Activated CD4-positive, alpha-beta T cell treated with anti-CD3 and anti-CD28 coated beads, Interleukin-2, amount 10 ng/mL, durations not matched to agents 24 days and 14 days (primary cell): ENCODE measurements around the gene IQSEC1. TPM values are rescaled to one million over a fixed set of nuclear protein-coding genes. Genes with fewer than 3 reads are reported as not detected.
"Not testable (repeated sequence)": the region's sequence is repeated elsewhere in the genome, so short reads cannot be mapped to it uniquely, and the experiment has no call there.

Experiments
- DNase-seq: peaks from one replicate; pipeline ENCODE4 v3.0.0; 2022
- H3K27ac Mint-ChIP-seq: one replicate; pipeline ENCODE4 v1.8.0; 2022; ENCODE audit warnings: mild to moderate bottlenecking, mixed read lengths
- H3K27me3 Mint-ChIP-seq: one replicate; pipeline ENCODE4 v1.8.0; 2022; ENCODE audit warnings: mixed read lengths
- H3K36me3 Mint-ChIP-seq: one replicate; pipeline ENCODE4 v1.8.0; 2022; ENCODE audit warnings: low read depth, mild to moderate bottlenecking, mixed read lengths
- H3K4me1 Mint-ChIP-seq: one replicate; pipeline ENCODE4 v1.8.0; 2021; ENCODE audit warnings: mixed read lengths
- H3K4me3 Mint-ChIP-seq: one replicate; pipeline ENCODE4 v1.8.0; 2022; ENCODE audit warnings: mild to moderate bottlenecking, moderate library complexity, mixed read lengths
- H3K9me3 Mint-ChIP-seq: one replicate; pipeline ENCODE4 v1.8.0; 2021; ENCODE audit warnings: mixed read lengths
- intact Hi-C: fragments of 100-400 bp; cut with micrococcal nuclease; formaldehyde crosslinking; loops from one replicate; pipeline ENCODE4 v1.15.1; 2023
- total RNA-seq: library from RNA; stranded (reverse); gene quantifications from 2 replicates; pipeline ENCODE4 v1.2.3, GENCODE V29; 2022

IQSEC1 gene
- total RNA-seq, 1 donor from 2014 or later, result 22.5 TPM

DNA sequence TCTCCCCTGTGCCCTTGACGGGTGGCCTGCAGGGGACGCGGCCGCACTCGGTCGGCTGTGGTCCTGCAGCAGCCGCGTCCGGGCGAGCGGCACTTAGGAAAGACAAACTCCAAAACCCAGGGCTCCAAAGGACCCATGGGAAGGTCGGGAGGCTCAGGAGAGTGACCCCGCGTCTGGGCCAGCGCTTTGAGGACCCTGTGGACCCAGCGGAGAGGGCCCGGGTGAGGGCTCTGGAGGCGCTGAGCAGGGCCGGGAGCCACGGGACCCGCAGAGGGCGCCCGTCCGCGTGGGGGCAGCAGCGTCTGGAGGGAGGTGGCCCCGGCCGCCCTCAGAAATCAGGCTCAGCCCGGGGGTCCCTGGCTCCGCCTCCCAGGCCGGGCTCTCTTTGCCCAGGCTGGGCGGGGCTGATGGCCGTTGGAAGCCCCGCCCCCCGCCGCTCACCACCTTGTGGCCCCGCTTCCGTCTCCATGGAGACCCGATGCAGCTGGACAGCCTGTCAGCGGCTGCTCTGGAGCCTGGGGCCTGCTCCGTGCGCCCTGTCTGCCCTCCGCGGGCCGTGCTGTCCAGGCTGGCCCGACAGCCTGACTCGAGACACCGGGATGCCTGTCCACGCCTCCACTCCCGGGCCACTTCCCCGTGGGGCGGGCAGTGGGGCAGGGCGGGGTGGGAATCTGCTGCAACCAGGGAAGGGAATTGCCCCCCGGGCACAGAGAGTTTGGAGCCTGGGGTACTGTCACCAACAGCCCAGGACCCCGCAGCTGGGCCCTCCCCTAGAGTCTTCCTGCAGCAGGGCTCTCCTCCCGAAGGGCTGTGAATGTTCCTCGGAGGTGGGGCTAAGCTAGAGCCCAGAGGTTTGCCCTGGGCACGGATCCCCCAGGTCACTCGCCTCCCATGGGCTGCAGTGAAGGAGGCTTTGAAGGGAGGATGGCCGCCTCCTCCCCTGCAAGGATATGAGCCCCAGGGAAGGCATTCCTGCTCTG, 197.1 kb downstream of the IQSEC1 start:
- Mint-ChIP-seq H3K36me3 (no peaks in the 10 kb centered on the region), H3K9me3 (no peaks in the 10 kb centered on the region), H3K4me1 (no peaks in the 10 kb centered on the region), H3K4me3 (no peak overlapping the region), H3K27me3 (peaks cover 19% of the 10 kb centered on the region), H3K27ac (no peak overlapping the region)
- DNase-seq, result peak; percentile 67
- intact Hi-C loops, result no loop called here

DNA sequence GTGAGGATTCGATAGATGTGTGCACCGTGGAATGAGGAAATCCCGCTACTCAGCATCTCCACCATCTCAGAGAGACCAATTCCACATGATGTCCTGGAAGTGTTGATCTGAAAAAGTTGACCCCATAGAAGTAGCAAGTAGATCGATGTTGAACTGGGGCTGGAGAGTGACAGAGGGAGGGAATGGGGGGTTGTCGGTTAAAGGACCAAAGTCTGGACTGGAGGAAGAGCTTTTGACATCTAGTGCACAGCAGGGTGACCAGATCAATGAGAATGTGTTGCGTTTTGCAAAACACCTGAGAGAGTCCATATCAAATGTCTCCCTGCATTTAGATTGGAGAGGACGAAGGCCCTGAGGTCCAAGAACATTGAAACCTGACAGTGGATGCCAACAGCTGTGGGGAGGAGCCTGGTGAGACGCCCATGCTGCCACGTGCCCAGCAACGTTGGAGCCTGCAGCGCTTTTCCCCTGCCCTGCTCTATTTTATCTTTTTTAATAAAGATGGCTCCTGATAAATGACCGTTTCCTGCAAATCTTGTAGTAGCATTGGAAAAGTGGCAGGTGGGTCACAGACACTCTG, 201.7 kb downstream of the IQSEC1 start:
- intact Hi-C loops, result no loop called here
- H3K27ac Mint-ChIP-seq, result no peak overlapping the region
- no peaks in the 10 kb centered on the region for H3K36me3 Mint-ChIP-seq
- H3K27me3 Mint-ChIP-seq, result peaks cover 36% of the 10 kb centered on the region
- peaks cover 12% of the 10 kb centered on the region for H3K4me1 Mint-ChIP-seq
- H3K9me3 Mint-ChIP-seq, result no peaks in the 10 kb centered on the region
- DNase-seq, result no peak
- H3K4me3 Mint-ChIP-seq, result no peak overlapping the region

DNA sequence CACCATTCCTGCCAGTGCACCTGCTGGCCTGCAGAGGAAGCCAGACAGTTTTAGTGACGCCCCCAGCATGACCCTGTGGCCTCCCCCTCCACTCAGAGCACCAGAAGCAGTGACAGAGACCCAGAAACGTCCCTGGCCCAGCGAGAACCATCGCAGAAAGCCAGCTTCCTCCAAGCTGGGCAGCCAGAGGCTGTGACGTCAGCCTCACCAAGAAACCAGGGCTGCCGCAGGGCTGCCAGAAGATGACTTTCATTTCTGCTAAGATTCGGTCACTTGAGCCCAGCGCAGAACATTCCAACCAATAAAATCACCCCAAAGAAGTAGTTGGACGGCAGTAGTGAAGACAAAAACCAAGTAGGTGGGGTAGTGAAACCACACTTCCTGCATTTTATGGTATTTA, 202.3 kb downstream of the IQSEC1 start:
- Mint-ChIP-seq H3K27me3 (peaks cover 36% of the 10 kb centered on the region), H3K4me1 (peaks cover 12% of the 10 kb centered on the region), H3K4me3 (peak overlapping the region; percentile 50), H3K27ac (no peak overlapping the region), H3K36me3 (no peaks in the 10 kb centered on the region), H3K9me3 (no peaks in the 10 kb centered on the region)
- intact Hi-C loops, result no loop called here
- peak; percentile 69 for DNase-seq

DNA sequence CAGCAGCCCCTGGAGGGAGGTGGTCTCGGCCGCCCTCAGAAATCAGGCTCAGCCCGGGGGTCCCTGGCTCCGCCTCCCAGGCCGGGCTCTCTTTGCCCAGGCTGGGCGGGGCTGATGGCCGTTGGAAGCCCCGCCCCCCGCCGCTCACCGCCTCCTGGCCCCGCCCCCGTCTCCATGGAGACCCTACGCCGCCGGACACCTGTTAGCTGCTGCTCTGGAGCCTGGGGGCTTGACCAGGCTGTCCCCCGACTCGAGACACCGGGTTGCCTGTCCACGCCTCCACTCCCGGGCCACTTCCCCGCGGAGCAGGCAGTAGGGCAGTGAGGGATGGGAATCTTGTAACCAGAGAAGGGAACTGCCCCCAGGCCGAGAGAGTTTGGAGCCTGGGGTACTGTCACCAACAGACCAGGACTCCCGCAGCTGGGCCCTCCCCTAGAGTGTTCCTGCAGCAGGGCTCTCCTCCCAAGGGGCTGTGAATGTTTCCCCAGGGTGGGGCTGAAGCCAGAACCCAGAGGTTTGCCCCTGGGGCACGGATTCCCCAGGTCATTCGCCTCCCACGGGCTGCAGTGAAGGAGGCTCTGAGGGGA, 204.1 kb downstream of the IQSEC1 start:
- Mint-ChIP-seq H3K4me1 (peaks cover 12% of the 10 kb centered on the region), H3K9me3 (peaks cover 5% of the 10 kb centered on the region)
- peak; percentile 80 for DNase-seq

DNA sequence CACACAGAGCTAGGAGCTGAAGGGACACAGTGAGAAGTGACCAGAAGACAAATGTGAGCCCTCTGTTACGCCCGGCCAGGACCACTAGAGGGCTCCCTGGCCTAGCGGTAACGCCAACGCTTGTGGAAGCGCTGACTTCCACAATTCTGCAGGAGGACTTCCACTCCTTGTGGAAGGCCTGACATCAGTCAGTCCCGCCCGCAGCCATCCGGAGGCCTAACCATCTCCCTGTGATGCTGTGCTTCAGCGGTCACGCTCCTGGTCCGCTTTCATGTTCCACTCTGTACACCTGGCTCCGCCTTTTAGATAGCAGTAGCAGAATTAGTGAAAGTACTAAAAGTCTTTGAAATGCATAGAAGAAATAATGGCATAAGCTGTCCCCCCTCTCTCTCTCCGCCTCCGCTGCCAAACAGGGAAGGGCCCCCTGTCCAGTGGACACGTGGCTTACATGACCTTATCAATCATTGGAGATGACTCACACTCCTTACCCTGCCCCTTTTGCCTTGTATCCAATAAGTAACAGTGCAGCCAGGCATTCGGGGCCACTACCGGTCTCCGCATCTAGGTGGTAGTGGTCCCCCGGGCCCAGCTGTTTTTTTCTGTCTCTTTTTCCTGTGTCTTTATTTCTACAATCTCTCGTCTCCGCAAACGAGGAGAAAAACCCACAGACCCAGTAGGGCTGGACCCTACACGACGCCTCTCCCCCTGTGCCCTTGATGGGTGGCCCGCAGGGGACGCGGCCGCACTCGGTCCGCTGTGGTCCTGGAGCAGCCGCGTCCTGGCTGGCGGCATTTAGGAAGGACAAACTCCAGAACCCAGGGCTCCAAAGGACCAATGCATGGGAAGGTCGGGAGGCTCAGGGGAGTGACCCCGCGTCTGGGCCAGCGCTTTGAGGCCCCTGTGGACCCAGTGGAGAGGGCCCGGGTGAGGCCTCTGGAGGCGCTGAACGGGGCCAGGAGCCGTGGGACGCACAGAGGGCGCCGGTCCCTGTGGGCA, 204.9 kb downstream of the IQSEC1 start:
- Mint-ChIP-seq H3K4me3 (peak overlapping the region; percentile 79), H3K36me3 (no peaks in the 10 kb centered on the region), H3K9me3 (peaks cover 5% of the 10 kb centered on the region), H3K27me3 (peaks cover 31% of the 10 kb centered on the region), H3K4me1 (peaks cover 12% of the 10 kb centered on the region), H3K27ac (peak overlapping the region; percentile 29)
- peak; percentile 88 for DNase-seq
- intact Hi-C loops, result loop anchor here (1.0 kb wide), 3 partner anchors 24 to 116 kb away; no protein-coding TSS in a partner anchor

More for the DNA sequence above, 204.1 kb downstream of the IQSEC1 start:
- Mint-ChIP-seq H3K4me3 (peak overlapping the region; percentile 79), H3K27ac (no peak overlapping the region), H3K27me3 (peaks cover 34% of the 10 kb centered on the region), H3K36me3 (no peaks in the 10 kb centered on the region)
- intact Hi-C loops, result no loop called here

DNA sequence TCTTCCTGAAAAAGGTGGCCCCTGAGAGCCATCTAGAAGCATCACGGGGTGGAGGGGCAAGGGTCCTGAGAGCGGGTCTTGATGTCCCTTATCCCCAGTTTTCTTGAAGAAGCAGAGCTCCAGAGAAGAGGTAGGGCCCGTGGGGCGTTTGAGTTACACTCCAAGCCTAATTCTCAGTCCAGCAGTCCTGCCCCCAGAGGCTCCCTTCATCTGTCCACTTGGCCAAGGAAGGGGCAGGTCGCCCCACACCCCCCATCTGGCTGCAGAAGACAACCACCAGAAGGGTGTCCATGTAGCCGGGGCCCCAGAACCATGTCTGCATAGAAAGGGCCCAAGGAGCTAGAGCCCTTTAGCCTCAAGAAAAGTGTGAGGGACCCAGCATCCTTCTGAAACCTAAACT, 206.4 kb downstream of the IQSEC1 start:
- Mint-ChIP-seq H3K27me3 (peaks cover 29% of the 10 kb centered on the region), H3K4me3 (no peak overlapping the region), H3K27ac (no peak overlapping the region), H3K9me3 (peaks cover 5% of the 10 kb centered on the region), H3K4me1 (peaks cover 12% of the 10 kb centered on the region), H3K36me3 (no peaks in the 10 kb centered on the region)
- no peak for DNase-seq
- intact Hi-C loops, result no loop called here

DNA sequence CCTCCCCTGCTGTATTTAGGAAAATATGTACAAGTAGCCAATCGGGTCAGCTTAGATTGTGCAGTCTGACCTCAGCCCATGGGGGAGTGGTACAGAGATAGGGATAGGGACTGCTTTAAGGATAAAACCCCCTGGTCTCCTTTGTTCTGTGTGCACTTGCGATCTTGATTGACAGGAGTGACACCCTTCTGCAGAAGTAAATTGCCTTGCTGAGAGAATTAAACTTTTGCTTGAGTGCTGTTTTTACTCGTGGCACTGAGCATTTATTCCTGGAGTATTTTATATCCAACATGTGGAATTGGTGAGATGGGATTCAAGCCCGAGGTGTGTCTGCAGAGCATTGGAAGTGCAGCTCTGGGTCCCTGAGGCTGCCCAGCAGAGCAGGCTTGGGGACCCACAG, 208.0 kb downstream of the IQSEC1 start:
- no peaks in the 10 kb centered on the region for H3K36me3 Mint-ChIP-seq

DNA sequence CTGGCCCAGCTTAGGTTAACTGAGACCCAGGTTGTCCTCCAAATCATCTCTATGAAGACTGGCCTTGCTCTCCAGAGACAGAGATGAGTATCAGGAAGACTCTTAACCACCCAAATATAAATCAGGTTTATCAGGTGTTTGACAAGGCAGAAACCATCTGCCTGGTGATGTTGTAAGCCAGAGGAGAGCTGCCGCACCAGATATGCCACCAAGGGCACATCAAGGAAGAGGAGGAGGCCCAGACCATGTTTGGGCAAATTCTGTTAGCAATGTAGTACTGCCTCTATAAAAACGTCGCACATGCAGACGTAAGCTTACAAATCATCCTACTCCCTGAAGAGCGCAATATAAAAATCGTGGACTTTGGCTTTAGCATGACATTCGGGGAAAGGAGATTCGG, 210.8 kb downstream of the IQSEC1 start:
- Mint-ChIP-seq H3K9me3 (peaks cover 5% of the 10 kb centered on the region), H3K4me3 (no peak overlapping the region), H3K36me3 (no peaks in the 10 kb centered on the region), H3K4me1 (no peaks in the 10 kb centered on the region), H3K27ac (no peak overlapping the region), H3K27me3 (peaks cover 12% of the 10 kb centered on the region)
- DNase-seq, result no peak
- intact Hi-C loops, result no loop called here

More for the DNA sequence above, 208.0 kb downstream of the IQSEC1 start:
- Mint-ChIP-seq H3K27ac (no peak overlapping the region), H3K27me3 (peaks cover 18% of the 10 kb centered on the region), H3K4me1 (peaks cover 8% of the 10 kb centered on the region), H3K4me3 (no peak overlapping the region), H3K9me3 (peaks cover 5% of the 10 kb centered on the region)
- no peak for DNase-seq
- intact Hi-C loops, result no loop called here

DNA sequence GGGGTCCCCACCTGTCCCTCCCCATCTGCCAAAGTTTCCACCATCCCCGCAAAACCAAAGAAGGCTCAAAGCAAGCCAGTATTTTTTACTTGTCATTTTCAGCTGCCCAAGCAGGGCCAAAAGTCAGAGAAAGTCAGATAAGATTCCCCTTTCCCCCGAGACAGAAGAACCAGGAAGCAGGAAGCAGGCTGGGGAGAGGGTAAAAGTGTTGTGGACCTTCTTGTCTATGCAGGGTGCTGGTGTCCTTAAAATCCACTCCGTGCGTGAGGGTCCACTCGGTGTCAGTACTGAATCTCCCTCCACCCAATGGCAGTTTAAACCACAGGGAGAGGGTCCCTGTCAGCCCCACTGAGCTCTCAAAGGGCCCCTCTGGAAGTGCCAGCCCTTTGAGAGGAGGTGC, 211.6 kb downstream of the IQSEC1 start:
- peaks cover 12% of the 10 kb centered on the region for H3K27me3 Mint-ChIP-seq
- no peak for DNase-seq
- H3K4me1 Mint-ChIP-seq, result no peaks in the 10 kb centered on the region
- intact Hi-C loops, result no loop called here
- no peak overlapping the region for H3K27ac Mint-ChIP-seq
- H3K36me3 Mint-ChIP-seq, result no peaks in the 10 kb centered on the region
- no peak overlapping the region for H3K4me3 Mint-ChIP-seq
- peaks cover 5% of the 10 kb centered on the region for H3K9me3 Mint-ChIP-seq

DNA sequence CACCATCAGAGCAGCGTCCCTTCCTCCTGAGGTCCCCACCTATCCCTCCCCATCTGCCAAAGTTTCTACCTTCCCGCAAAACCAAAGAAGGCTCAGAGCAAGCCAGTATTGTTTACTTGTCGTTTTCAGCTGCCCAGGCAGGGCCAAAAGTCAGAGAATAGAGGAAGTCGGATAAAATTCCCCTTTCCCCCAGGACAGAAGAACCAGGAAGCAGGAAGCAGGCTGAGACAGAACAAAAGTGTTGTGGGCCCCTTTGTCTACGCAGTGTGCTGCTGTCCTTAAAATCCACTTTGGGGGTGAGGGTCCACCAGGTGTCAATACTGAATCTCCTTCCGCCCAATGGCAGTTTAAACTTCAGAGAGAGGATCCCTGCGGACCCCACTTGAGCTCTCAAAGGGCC, 213.4 kb downstream of the IQSEC1 start:
- Mint-ChIP-seq H3K27ac (no peak overlapping the region), H3K4me3 (no peak overlapping the region), H3K36me3 (no peaks in the 10 kb centered on the region), H3K27me3 (peaks cover 15% of the 10 kb centered on the region), H3K4me1 (no peaks in the 10 kb centered on the region), H3K9me3 (no peaks in the 10 kb centered on the region)
- intact Hi-C loops, result no loop called here
- DNase-seq, result no peak

DNA sequence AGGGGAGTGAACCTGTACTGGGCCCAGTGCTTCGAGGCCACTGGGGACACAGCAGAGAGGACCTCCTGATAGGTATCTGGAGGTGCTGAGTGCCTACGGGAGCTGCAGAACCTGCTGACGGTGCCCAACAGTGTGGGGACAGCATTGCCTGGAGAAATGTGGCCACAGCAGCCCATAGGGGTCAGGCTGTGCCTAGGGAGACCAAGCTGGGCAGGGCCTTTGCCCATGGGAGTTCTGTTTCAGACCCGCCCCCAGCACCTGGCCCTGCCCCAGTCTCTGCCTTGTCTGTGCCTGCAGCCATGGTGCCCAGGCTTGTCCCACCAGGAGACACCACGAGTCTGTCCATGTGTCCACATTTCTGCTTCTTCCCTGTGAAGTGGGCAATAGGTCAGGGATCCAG, 216.6 kb downstream of the IQSEC1 start:
- Mint-ChIP-seq H3K4me1 (no peaks in the 10 kb centered on the region), H3K4me3 (no peak overlapping the region), H3K27me3 (peaks cover 24% of the 10 kb centered on the region), H3K9me3 (no peaks in the 10 kb centered on the region), H3K36me3 (no peaks in the 10 kb centered on the region), H3K27ac (no peak overlapping the region)
- intact Hi-C loops, result no loop called here
- no peak for DNase-seq

DNA sequence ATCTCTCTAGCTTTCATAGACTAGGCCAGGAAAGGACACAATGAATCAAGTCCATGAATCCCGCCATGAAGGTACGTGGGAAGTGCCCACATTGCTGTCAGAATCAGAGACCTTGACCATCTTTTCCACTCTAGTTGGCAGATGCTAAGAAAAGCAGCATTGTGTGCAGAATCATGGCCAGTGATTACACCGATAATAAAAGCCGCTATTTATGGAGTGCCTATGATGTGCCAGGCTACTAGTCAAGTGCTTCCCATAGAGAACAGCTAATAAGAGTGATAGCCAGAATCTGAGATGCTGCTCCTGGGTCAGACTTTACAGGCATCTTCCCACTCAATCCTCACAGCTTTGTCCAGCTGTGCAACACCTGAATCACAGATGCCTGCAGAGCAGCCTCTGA, 218.7 kb downstream of the IQSEC1 start:
- Mint-ChIP-seq H3K9me3 (no peaks in the 10 kb centered on the region), H3K36me3 (no peaks in the 10 kb centered on the region), H3K27me3 (peaks cover 23% of the 10 kb centered on the region), H3K4me1 (no peaks in the 10 kb centered on the region), H3K27ac (no peak overlapping the region), H3K4me3 (no peak overlapping the region)
- intact Hi-C loops, result no loop called here
- DNase-seq, result no peak

DNA sequence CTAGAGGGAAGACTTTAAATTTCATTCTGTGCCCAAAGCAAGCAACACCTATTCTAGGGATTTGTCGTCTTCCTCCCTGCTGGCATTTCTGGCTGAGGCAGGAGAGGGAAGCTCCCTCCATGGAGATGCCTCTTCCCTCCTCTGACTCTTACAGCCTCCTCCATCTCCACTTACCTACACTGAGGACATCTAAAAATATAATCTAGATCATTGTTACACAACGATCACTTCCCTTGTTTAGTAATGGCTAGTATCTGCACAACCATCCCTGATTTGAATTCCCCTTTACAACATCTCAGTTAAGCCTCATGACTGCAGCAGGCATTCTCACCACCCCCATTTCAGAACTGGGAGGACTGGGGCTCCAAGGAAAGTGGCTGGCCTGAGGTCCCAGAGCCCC, 219.4 kb downstream of the IQSEC1 start:
- intact Hi-C loops, H3K27ac Mint-ChIP-seq, H3K4me1 Mint-ChIP-seq, H3K9me3 Mint-ChIP-seq, H3K4me3 Mint-ChIP-seq, DNase-seq, H3K36me3 Mint-ChIP-seq: not testable (repeated sequence)
- H3K27me3 Mint-ChIP-seq, result peaks cover 21% of the 10 kb centered on the region
